ENCODE measurements around the gene RAPGEF4.

DNA sequence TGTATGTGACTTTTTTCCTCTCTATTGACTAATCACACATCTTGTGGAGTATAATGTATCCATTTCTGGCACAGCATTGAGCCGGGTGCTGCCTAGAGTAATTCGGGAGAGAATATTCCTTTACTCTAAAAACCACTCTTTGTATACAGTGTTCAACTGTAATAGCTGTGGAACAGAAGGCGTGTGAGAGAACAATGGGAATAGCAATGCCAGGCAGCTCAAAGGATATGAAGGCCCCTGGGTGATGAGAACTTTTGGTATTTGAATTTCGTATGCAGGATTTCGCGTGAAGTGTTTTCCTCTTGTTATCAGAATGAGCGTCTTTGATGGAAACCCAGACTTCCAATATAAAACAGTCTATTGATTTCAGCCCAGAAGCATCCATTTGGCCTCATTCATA lies 255.4 kb downstream of the RAPGEF4 start:
- TF ChIP-seq, protein P1, sequence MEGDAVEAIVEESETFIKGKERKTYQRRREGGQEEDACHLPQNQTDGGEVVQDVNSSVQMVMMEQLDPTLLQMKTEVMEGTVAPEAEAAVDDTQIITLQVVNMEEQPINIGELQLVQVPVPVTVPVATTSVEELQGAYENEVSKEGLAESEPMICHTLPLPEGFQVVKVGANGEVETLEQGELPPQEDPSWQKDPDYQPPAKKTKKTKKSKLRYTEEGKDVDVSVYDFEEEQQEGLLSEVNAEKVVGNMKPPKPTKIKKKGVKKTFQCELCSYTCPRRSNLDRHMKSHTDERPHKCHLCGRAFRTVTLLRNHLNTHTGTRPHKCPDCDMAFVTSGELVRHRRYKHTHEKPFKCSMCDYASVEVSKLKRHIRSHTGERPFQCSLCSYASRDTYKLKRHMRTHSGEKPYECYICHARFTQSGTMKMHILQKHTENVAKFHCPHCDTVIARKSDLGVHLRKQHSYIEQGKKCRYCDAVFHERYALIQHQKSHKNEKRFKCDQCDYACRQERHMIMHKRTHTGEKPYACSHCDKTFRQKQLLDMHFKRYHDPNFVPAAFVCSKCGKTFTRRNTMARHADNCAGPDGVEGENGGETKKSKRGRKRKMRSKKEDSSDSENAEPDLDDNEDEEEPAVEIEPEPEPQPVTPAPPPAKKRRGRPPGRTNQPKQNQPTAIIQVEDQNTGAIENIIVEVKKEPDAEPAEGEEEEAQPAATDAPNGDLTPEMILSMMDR (IDR thresholded peaks at IDR 0.05): no peak
- no peak for TF ChIP-seq POLR2A (IDR thresholded peaks at IDR 0.05)
